ENCODE results near the gene AATK. TPM values are rescaled to one million over a fixed set of nuclear protein-coding genes. Genes with fewer than 3 reads are reported as not detected.

Gene AATK
- total RNA-seq, 1 experiment from 2014 or later: not detected

GRCh38 chr17:81210466-81210865 lies 44.4 kb upstream of the AATK start:
- CTCF ChIA-PET: interaction anchor here (0.7 kb wide), 1 partner anchor 336 kb away, joined by 3 read pairs; no protein-coding TSS in a partner anchor
- no TSS peak for BruUV-seq (replicated peaks)
- no peak overlapping the region for H3K27ac Mint-ChIP-seq (ENCODE audit: unreplicated experiment)

DNA sequence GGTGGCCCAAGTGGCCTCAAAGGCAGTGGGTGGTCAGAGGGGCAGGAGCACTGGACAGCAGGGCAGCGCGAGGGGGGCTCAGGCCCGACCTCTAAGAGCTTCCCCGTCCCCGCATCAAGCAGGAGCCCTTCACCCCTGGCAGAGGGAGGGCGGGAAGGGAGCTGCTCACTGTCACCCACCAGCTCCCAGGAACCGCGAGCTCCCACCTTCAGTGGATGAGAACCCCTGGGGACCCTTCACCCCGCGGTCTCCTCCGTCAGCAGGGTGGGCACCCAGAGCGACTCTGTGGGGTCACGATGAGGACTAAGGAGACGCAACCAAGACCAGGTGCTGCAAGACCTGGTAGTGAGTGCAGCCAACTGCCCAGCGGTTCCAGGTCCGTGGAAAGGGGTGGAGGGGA lies 43.1 kb upstream of the AATK start:
- Mint-ChIP-seq H3K27ac (ENCODE audit: unreplicated experiment) (no peak overlapping the region), H3K9me3 (ENCODE audit: low read depth, unreplicated experiment) (no peaks in the 10 kb centered on the region), H3K4me1 (ENCODE audit: low read depth, unreplicated experiment) (no peaks in the 10 kb centered on the region), H3K27me3 (ENCODE audit: unreplicated experiment) (no peaks in the 10 kb centered on the region), H3K36me3 (ENCODE audit: insufficient read depth, unreplicated experiment) (peaks cover 19% of the 10 kb centered on the region), H3K4me3 (ENCODE audit: low read depth, unreplicated experiment) (no peak overlapping the region)
- no TSS peak for BruUV-seq (replicated peaks)
- intact Hi-C loops (cut with micrococcal nuclease; ENCODE audit: unreplicated experiment): no loop called here
- no peak for TF ChIP-seq CTCF (IDR thresholded peaks at IDR 0.05; ENCODE audit: unreplicated experiment)
- CTCF ChIA-PET: interaction anchor here (1.1 kb wide), 1 partner anchor 9 kb away, joined by 4 read pairs; no protein-coding TSS in a partner anchor
- DNase-seq: no peak

More at GRCh38 chr17:81210466-81210865, 44.4 kb upstream of the AATK start:
- intact Hi-C loops (cut with micrococcal nuclease; ENCODE audit: unreplicated experiment): no loop called here
- Mint-ChIP-seq H3K4me1 (ENCODE audit: low read depth, unreplicated experiment) (no peaks in the 10 kb centered on the region), H3K36me3 (ENCODE audit: insufficient read depth, unreplicated experiment) (peaks cover 19% of the 10 kb centered on the region), H3K4me3 (ENCODE audit: low read depth, unreplicated experiment) (no peak overlapping the region), H3K27me3 (ENCODE audit: unreplicated experiment) (no peaks in the 10 kb centered on the region), H3K9me3 (ENCODE audit: low read depth, unreplicated experiment) (no peaks in the 10 kb centered on the region)
- no peak for TF ChIP-seq CTCF (IDR thresholded peaks at IDR 0.05; ENCODE audit: unreplicated experiment)
- no peak for DNase-seq

DNA sequence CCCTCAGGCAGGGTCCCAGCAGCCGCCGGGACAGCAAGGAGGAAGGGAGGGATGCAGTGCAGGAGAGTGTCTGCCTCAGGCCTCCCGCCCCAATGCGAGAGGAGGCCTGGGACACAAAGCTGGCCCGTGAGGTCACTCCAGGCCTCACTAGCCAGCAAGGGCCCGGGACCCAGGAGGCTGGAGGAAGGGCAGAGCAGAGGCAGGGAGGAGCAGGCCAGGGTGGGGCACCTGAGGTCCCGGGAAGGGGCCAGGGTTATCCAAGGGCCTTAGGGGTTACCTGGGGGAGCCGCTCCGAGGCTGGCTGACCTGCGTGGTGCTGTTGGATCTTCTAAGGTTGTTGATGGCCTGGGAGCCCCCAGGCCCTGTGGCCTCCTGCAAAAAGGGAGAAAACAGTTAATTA lies 42.6 kb upstream of the AATK start:
- no TSS peak for BruUV-seq (replicated peaks)
- Mint-ChIP-seq H3K36me3 (ENCODE audit: insufficient read depth, unreplicated experiment) (peaks cover 19% of the 10 kb centered on the region), H3K9me3 (ENCODE audit: low read depth, unreplicated experiment) (no peaks in the 10 kb centered on the region), H3K27ac (ENCODE audit: unreplicated experiment) (no peak overlapping the region), H3K4me1 (ENCODE audit: low read depth, unreplicated experiment) (no peaks in the 10 kb centered on the region), H3K27me3 (ENCODE audit: unreplicated experiment) (no peaks in the 10 kb centered on the region), H3K4me3 (ENCODE audit: low read depth, unreplicated experiment) (no peak overlapping the region)
- intact Hi-C loops (cut with micrococcal nuclease; ENCODE audit: unreplicated experiment): no loop called here
- CTCF ChIA-PET: interaction anchor here (1.1 kb wide), 1 partner anchor 8 kb away, joined by 4 read pairs; no protein-coding TSS in a partner anchor
- DNase-seq: no peak
- no peak for TF ChIP-seq CTCF (IDR thresholded peaks at IDR 0.05; ENCODE audit: unreplicated experiment)

DNA sequence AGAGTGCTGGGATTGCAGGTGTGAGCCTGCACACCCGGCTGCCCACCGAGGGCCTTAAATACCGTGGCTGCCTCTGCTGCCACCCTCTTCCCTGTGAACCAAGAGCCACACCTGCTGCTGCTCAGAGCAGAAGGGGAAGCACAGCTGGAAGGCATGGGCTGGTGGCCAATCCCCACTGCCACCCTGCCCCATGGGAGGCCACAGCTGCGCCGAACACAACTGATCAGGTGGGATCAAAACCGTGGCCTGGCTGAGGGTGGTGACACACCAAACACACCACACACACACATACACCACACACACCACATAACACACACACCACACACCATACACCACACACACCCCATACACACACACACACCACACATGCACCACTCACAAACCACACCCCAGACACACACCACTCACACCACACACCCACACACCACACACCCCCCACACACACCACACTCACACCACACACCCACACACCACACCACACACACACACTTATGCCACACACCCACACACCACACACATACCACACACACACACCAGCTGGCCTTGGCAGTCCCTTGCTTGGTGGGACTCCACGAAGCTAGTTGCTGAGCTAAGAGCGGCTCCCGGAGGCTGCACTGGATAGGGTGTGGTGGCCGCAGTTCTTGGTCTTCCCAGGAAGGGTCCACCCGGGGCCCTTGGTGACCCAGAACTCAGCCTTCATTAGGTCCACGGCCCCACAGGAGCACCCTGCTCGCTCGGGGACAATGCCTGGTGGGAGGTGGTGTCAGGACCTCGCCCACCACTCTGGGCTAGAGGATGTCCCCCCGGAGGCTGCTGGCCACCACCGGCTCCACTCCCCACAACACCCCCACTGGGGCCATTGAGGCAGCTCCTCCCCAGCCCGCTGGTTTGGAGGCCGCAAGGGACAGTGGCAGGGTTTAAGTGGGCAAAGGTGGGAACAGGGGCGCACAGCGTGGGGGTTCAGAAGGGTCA lies 41.9 kb upstream of the AATK start:
- no peaks in the 10 kb centered on the region for H3K9me3 Mint-ChIP-seq (ENCODE audit: low read depth, unreplicated experiment)
- H3K36me3 Mint-ChIP-seq (ENCODE audit: insufficient read depth, unreplicated experiment): peaks cover 23% of the 10 kb centered on the region
- no peak for DNase-seq
- no peak overlapping the region for H3K27ac Mint-ChIP-seq (ENCODE audit: unreplicated experiment)
- TF ChIP-seq CTCF (IDR thresholded peaks at IDR 0.05; ENCODE audit: unreplicated experiment): no peak
- no TSS peak for BruUV-seq (replicated peaks)
- H3K4me1 Mint-ChIP-seq (ENCODE audit: low read depth, unreplicated experiment): no peaks in the 10 kb centered on the region
- intact Hi-C loops (cut with micrococcal nuclease; ENCODE audit: unreplicated experiment): no loop called here
- no peak overlapping the region for H3K4me3 Mint-ChIP-seq (ENCODE audit: low read depth, unreplicated experiment)
- CTCF ChIA-PET: no interaction called here
- H3K27me3 Mint-ChIP-seq (ENCODE audit: unreplicated experiment): no peaks in the 10 kb centered on the region
